ENCODE results near the gene RBPJL.

- TF ChIP-seq CTCF (IDR thresholded peaks at IDR 0.05; ENCODE audit: insufficient read depth, low read length, poor library complexity, severe bottlenecking): no peak
- no peak for TF ChIP-seq EZH2phosphoT487 (conservative IDR thresholded peaks at IDR 0.05; ENCODE audit: low read length)
Measured at GRCh38 chr20:45308117-45308778, 1.6 kb downstream of the RBPJL start, which contains the start of gene MATN4.
